Measurements from ENCODE around the gene TOLLIP.
"Not testable (repeated sequence)": the region's sequence is repeated elsewhere in the genome, so short reads cannot be mapped to it uniquely, and the experiment has no call there.

Gene TOLLIP

DNA sequence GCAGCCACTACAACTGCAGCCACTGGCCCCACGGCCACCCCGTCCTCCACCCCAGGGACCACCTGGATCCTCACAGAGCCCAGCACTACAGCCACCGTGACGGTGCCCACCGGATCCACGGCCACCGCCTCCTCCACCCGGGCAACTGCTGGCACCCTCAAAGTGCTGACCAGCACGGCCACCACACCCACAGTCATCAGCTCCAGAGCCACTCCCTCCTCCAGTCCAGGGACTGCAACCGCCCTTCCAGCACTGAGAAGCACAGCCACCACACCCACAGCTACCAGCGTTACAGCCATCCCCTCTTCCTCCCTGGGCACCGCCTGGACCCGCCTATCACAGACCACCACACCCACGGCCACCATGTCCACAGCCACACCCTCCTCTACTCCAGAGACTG lies 63.1 kb downstream of the TOLLIP start:
- not testable (repeated sequence) for DNase-seq (ENCODE audit: low read depth)

DNA sequence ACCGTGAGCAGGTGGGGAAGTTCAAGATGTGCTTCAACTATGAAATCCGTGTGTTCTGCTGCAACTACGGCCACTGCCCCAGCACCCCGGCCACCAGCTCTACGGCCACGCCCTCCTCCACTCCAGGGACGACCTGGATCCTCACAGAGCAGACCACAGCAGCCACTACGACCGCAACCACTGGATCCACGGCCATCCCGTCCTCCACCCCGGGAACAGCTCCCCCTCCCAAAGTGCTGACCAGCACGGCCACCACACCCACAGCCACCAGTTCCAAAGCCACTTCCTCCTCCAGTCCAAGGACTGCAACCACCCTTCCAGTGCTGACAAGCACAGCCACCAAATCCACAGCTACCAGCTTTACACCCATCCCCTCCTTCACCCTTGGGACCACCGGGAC lies 63.7 kb downstream of the TOLLIP start:
- DNase-seq (ENCODE audit: low read depth) = not testable (repeated sequence)

DNA sequence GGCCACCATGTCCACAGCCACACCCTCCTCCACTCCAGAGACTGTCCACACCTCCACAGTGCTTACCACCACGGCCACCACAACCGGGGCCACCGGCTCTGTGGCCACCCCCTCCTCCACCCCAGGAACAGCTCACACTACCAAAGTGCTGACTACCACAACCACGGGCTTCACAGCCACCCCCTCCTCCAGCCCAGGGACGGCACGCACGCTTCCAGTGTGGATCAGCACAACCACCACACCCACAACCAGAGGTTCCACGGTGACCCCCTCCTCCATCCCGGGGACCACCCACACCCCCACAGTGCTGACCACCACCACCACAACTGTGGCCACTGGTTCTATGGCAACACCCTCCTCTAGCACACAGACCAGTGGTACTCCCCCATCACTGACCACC lies 64.9 kb downstream of the TOLLIP start:
- not testable (repeated sequence) for DNase-seq (ENCODE audit: low read depth)

DNA sequence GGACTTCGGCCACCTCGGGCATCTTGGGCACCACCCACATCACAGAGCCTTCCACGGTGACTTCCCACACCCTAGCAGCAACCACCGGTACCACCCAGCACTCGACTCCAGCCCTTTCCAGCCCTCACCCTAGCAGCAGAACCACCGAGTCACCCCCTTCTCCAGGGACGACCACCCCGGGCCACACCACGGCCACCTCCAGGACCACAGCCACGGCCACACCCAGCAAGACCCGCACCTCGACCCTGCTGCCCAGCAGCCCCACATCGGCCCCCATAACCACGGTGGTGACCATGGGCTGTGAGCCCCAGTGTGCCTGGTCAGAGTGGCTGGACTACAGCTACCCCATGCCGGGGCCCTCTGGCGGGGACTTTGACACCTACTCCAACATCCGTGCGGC lies 65.9 kb downstream of the TOLLIP start:
- not testable (repeated sequence) for DNase-seq (ENCODE audit: low read depth)

DNA sequence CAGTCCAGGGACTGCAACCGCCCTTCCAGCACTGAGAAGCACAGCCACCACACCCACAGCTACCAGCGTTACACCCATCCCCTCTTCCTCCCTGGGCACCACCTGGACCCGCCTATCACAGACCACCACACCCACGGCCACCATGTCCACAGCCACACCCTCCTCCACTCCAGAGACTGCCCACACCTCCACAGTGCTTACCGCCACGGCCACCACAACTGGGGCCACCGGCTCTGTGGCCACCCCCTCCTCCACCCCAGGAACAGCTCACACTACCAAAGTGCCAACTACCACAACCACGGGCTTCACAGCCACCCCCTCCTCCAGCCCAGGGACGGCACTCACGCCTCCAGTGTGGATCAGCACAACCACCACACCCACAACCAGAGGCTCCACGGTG lies 66.7 kb downstream of the TOLLIP start:
- DNase-seq (ENCODE audit: low read depth) = not testable (repeated sequence)

DNA sequence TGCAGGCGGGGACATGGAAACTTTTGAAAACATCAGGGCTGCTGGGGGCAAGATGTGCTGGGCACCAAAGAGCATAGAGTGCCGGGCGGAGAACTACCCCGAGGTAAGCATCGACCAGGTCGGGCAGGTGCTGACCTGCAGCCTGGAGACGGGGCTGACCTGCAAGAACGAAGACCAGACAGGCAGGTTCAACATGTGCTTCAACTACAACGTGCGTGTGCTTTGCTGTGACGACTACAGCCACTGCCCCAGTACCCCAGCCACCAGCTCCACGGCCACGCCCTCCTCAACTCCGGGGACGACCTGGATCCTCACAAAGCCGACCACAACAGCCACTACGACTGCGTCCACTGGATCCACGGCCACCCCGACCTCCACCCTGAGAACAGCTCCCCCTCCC lies 67.1 kb downstream of the TOLLIP start:
- DNase-seq (ENCODE audit: low read depth) = no peak

DNA sequence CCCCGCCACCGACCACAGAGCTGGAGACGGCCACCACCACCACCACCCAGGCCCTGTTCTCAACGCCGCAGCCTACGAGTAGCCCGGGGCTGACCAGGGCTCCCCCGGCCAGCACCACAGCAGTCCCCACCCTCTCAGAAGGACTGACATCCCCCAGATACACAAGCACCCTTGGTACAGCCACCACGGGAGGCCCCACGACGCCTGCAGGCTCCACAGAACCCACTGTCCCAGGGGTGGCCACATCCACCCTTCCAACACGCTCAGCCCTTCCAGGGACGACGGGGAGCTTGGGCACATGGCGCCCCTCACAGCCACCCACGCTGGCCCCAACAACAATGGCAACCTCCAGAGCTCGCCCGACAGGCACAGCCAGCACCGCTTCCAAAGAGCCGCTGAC lies 67.7 kb downstream of the TOLLIP start:
- DNase-seq (ENCODE audit: low read depth) = no peak

DNA sequence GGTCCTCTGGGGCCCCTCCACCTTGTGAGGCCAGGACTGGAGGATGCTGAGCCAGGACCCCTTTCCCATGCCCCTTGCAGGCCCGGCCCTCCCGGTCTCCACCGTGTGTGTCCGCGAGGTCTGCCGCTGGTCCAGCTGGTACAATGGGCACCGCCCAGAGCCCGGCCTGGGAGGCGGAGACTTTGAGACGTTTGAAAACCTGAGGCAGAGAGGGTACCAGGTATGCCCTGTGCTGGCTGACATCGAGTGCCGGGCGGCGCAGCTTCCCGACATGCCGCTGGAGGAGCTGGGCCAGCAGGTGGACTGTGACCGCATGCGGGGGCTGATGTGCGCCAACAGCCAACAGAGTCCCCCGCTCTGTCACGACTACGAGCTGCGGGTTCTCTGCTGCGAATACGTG lies 68.7 kb downstream of the TOLLIP start:
- no peak for DNase-seq (ENCODE audit: low read depth)

DNA sequence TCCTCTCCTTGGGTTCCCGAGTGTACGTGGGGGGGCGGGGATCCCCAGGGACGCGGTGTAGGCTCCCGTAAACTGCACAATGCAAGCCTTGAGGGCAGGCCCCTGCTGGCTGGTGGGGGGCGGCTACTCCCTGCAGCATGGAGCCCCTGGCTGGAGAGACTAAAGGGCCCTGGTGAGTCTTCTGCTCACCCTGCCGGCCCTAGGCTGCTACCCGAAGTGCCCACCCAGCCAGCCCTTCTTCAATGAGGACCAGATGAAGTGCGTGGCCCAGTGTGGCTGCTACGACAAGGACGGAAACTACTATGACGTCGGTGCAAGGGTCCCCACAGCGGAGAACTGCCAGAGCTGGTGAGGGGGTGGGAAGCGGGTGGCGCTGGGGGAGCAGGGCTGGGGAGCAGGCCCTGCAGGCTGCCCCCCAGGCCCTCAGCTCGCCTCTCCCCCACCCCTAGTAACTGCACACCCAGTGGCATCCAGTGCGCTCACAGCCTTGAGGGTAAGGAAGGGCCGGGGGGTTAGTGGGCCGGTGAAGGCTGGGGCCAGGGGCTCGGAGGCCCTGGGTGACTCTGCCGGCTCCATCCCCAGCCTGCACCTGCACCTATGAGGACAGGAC lies 69.7 kb downstream of the TOLLIP start:
- no peak for DNase-seq (ENCODE audit: low read depth)

DNA sequence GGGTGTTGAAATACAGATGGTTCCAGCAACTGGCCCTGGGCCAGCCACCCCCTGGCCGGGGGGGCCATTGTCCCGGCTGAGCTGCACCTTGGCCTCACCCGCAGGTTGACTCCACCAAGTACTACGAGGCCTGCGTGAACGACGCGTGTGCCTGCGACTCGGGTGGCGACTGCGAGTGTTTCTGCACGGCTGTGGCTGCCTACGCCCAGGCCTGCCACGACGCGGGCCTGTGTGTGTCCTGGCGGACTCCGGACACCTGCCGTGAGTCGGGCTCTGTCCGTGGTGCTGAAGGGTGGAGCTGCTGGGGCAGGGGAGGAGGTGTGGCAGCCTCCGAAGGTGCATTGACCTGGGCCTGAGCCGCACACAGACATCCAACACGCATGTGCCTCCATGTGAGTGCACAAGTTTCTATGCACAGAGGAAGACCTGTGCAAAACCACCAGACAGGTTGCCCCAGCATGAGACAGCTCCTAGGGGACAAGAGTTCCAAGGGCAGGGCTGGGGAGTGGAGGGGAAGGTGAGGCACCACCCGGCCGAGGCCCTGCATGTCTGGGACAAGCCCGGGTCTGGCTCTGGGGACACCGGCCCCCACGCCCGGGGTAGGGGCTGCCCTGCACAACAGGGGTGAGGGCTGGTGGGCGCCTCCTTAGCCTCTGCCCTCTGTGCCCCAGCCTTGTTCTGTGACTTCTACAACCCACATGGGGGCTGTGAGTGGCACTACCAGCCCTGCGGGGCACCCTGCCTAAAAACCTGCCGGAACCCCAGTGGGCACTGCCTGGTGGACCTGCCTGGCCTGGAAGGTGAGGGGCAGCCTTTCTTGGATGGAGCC lies 70.5 kb downstream of the TOLLIP start:
- DNase-seq (ENCODE audit: low read depth) = no peak

DNA sequence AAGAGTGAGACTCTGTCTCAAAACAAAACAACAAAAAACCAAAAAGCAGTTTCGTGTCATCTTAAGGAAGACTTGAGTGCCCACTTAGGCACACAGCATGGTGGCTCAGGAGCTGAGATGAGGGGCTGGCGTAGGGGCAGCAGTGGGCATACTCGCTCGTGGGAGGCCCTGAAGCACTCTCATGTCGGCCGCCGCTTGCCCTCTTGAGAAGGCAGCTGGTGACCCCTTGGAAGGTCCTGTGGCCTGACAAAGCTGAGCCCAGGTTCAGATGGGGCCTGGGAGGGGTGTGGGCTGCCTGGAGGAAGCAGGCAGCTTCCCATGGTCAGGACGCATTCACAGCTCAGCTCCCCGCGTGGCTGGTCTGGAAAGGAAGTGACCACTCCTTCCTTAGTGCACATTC lies 71.6 kb downstream of the TOLLIP start:
- no peak for DNase-seq (ENCODE audit: low read depth)

DNA sequence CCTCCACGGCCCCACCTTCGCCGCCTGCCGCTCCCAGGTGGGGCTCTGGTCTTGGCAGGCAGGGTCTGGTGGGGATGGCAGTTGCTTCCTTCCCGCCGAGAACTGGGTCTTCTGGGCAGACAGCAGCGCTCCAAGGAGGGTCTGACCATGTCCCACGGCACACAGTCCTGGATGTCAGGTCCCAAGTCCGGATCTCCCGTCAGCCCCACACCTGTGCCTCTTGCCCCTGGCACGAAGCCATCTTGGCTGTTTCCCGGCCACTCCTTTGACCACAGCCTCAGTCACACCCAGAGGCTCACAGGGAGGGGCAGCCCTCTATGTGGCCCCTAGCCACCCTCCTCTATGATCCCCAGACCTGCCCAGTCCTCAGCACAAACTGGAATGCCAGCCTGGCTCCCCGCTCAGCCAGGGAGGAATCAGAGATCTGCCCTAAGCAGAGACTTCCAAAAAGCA lies 72.3 kb downstream of the TOLLIP start:
- DNase-seq (ENCODE audit: low read depth) = no peak

DNA sequence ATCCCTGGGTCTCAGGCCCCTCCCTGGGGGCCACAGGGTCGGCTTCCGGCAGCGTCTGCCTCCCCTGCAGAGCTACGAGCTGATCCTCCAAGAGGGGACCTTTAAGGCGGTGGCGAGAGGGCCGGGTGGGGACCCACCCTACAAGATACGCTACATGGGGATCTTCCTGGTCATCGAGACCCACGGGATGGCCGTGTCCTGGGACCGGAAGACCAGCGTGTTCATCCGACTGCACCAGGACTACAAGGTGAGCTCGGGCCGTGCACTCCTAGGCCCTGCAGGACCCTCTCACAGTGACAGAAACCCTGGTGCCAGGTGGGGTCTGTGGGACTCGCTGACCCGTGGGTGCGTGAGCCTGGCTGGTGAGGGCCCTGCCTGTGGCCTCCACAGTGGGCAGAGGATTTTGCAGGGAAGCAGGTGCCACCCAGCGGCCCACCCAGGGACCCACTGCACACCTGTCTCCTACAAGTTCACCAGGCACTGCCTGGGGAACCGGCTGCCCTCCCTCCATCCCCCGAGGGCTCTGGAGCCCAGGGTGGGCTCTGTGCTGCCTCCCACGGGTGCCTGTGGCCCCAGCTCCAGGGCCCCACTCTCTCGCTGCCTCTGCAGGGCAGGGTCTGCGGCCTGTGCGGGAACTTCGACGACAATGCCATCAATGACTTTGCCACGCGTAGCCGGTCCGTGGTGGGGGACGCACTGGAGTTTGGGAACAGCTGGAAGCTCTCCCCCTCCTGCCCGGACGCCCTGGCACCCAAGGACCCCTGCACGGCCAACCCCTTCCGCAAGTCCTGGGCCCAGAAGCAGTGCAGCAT lies 72.9 kb downstream of the TOLLIP start:
- DNase-seq (ENCODE audit: low read depth) = no peak

DNA sequence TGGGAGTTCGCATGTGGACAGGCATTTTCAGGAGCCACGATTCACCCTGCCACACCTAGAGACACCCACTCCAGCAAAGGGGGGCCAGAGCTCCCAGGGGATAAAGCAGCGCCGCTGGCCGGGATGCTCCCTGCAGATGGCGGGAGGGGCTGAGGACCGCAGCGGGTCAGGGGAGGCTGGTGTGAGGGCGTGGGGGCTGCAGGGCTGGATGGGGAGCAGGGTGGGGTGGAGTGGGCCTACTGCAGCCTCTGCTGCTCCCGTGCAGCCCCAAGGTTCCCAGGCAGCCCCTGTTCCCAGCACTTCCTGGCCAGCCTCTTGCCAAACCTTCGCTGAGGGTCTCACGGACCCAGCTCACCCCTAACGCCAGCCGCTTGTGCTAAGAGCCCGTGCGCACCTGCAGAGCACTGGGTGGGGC lies 73.5 kb downstream of the TOLLIP start:
- DNase-seq (ENCODE audit: low read depth) = no peak

DNA sequence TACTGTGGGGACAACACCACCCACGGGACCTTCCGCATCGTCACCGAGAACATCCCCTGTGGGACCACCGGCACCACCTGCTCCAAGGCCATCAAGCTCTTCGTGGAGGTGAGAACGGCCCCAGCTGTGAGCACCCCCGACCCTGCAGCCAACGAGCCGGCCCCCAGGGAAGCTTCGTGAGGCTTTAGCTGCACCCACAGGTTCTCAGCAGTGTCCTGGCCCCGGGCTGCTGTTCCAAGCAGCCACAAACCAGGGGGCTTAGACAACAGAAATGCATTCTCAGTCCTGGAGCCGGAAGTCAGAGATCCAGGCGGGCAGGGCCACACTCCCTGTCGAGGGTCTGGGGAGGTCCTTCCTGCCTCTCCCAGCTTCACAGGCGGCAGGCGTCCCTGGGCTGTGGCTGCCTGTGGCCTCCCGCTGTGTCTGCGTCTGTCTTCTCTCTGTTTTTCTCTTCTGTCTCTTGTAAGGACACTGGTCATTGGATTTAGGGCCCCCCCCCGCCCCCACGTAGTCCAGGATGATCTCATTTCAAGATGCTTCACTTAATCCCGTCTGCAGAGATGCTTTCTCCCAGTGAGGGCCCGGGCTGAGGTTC lies 74.0 kb downstream of the TOLLIP start:
- DNase-seq (ENCODE audit: low read depth) = no peak

DNA sequence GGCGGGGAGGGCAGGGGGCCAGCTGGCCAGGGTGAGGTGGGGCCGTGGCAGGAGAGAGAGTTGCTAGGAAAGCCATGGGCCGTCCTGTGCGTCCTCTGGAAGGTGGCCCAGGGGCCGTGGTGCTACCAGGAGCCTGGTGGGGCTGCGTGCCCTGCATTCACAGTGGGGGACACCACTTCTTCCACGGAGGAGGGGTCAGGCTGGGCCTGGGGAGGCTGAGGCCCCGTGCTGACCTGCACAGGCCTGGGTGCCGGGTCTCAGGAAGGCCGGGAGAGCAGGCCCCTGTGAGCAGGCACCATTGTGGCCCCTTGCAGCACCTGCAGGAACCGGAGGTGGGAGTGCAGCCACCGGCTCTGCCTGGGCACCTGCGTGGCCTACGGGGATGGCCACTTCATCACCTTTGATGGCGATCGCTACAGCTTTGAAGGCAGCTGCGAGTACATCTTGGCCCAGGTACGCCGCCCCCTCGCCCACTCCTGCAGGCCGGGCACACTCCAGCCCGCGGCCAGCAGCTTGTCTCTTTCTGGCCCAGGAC lies 74.6 kb downstream of the TOLLIP start:
- DNase-seq (ENCODE audit: low read depth) = no peak

DNA sequence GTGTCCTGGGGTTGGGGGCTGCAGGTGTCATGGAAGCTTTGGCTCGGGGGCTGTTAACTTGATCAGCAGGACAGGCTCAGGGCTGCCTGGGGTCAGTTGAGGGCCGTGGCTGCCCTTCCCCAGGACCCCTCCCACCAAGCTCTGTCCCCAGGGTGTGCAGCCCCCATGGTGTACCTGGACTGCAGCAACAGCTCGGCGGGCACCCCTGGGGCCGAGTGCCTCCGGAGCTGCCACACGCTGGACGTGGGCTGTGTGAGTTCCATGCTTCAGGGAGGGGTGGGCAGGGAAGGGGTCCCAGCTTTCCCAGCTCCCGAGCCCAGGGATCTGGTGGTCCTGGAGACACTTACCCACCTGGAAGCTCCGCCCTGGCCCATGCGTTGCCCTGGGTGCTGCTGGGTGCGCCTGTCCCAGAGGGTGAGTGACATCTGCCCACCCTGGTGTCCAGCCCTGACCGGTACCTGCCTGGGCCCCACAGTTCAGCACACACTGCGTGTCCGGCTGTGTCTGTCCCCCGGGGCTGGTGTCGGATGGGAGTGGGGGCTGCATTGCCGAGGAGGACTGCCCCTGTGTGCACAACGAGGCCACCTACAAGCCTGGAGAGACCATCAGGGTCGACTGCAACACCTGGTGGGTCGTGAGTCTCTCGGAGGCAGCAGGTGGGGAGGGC lies 75.2 kb downstream of the TOLLIP start:
- DNase-seq (ENCODE audit: low read depth) = no peak

DNA sequence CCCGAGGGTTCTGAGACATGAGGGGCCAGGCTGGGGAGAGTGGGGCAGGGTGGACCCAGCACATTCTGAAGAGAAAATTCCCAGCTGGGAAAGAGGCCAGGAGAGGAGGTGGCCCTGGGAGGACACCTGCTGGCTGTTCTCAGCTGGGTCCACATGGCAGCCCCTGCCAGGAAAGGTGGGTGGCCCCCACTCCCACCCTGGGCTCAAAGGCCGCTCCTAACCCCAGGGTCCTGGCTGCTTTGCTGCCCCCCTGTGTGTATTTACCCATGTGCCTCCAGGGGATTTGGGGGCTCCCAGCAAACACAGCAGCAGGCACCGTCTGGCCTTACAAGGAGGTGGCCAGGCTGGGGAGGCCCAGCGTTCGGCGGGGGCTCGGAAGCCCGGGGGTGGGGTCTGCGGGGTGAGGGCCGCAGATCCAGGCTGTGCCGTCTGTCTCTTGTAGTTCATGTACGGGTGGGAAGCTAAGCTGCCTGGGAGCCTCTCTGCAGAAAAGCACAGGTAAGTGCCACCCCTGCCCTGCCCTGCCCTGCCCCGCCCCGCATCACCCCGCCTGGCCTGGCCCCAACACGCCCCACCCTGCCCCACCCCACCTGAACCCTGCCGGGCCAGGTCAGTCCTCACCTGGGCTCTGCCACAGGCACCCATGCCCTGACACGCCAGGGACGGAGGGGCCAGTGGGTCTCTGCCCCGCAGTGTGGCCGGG lies 75.9 kb downstream of the TOLLIP start:
- no peak for DNase-seq (ENCODE audit: low read depth)

DNA sequence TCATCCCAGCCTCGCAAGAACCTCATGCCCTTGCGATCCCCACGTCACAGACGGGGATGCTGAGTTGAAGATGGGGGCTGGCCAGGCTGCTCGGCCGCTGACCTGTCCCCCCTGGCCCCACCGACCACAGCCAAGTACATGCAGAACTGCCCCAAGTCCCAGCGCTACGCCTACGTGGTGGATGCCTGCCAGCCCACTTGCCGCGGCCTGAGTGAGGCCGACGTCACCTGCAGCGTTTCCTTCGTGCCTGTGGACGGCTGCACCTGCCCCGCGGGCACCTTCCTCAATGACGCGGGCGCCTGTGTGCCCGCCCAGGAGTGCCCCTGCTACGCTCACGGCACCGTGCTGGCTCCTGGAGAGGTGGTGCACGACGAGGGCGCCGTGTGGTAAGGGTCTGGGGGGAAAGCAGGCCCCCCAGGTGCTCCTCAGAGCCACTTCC lies 76.5 kb downstream of the TOLLIP start:
- no peak for DNase-seq (ENCODE audit: low read depth)

DNA sequence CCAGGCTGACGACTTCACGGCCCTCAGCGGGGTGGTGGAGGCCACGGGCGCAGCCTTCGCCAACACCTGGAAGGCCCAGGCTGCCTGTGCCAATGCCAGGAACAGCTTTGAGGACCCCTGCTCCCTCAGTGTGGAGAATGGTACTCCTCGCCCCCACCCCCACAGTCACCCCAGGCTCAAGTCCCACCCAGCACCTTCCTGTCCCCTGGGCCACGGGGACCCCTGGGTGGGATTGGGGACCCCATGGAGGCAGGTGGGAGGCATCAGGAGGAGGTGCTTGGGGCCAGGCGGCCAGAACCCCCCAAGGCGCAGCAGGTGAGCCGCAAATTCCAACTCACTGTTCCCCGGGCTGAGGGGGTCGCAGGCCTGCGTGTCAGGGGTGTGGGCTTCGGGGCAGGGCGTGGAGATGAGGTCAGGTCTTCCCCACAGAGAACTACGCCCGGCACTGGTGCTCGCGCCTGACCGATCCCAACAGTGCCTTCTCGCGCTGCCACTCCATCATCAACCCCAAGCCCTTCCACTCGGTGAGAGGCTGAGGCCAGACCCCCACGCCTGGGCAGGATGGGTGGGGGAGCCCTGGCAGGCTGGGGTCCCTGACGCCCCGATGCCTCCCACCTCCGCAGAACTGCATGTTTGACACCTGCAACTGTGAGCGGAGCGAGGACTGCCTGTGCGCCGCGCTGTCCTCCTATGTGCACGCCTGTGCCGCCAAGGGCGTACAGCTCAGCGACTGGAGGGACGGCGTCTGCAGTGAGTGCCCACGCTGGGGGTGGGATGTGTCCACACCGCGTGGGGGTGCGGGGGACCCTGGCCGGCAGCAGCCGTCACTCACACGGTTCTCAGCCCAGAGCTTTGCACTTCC lies 77.2 kb downstream of the TOLLIP start:
- DNase-seq (ENCODE audit: low read depth) = no peak
